Activated CD4-positive, CD25-positive, alpha-beta regulatory T cell (primary cell): Measurements from ENCODE around the gene MID1IP1.

Experiments used
- DNase-seq, 4 experiments: peaks; one replicate each; lab custom pipeline; 2025; lab: John Stamatoyannopoulos, UW

Gene MID1IP1, protein sequence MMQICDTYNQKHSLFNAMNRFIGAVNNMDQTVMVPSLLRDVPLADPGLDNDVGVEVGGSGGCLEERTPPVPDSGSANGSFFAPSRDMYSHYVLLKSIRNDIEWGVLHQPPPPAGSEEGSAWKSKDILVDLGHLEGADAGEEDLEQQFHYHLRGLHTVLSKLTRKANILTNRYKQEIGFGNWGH

DNA sequence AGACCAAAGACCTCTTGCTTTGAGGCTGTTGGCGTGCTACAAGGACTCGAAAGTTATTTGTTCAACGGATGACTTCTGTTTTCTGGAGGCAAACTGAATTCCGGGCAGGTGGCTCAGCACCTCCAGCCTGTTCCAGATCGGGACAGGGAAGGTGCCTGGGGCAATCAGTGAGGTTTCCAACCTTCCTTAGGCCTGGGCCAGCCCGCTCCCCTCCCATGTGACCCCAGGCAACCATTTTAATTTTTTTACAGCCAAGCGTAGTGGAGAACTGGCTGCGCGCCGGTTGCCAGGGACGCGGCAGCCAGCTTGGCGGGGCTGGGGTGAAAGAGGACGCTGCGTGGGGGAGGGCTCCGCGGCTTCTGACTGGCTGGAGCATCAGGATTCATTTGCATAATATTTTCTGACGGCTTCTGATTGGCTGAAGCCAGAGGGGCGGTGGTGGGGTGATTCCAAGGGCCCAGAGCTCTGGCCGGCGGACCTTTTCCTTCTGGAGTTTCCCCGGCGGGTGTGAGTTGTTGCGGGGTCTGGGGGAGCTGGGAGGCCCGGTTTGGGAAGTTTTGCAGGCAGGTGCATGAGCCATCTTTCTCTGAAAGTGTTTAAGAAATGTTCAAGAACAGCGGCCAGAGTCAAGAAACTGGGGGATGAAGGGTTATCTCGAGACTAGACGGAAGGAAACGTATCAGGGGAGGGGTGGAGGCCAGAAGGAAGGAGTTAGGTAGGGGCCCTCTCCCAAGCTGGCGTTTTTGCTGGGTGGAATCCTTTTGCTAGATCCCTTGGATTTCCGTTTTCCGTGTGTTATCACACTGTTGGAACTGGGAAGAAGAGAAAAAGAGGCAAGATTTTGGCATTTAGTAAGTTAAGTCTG lies at the start of gene MID1IP1:
Gene MID1IP1 (plus strand): TSS at position 479 of the 865 bp plus-strand sequence. CDS start 3,488 bp downstream, outside the sequence.
- peak; percentile 10 to 17 (median 11) for DNase-seq

DNA sequence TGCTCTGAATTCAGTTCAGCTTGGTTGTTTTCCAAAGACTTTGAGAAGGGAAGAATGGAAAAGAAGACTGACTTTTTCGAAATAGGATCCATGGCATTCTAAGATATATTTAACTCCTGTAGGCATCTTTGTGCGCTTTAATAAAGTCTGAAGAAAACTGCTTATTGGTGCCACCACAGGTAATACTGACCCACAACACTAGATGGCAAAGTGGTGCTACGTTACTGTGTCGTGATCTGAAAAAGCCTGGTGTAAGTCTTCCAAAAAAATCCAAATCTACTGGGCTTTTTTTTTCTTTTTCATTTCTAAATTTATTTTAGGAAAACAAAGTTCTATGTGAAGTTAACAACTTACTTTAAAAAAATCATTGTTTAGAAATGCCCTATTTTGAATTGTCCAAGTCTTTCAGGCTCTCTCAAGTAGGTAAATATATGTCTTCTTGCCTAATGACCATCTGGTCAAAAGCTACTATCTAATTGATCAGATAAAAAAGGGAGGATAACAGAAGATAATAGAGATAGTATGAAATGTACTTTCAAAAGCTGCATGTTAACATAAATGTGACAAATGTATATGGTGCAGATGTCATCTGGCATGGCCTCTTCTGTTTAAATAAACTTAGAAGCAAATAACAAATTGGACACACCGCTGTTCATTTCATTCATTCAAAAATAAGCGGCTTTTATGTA lies 47.0 kb upstream of the MID1IP1 start:
- DNase-seq: peak in 1 of 4 experiments; percentile 0

DNA sequence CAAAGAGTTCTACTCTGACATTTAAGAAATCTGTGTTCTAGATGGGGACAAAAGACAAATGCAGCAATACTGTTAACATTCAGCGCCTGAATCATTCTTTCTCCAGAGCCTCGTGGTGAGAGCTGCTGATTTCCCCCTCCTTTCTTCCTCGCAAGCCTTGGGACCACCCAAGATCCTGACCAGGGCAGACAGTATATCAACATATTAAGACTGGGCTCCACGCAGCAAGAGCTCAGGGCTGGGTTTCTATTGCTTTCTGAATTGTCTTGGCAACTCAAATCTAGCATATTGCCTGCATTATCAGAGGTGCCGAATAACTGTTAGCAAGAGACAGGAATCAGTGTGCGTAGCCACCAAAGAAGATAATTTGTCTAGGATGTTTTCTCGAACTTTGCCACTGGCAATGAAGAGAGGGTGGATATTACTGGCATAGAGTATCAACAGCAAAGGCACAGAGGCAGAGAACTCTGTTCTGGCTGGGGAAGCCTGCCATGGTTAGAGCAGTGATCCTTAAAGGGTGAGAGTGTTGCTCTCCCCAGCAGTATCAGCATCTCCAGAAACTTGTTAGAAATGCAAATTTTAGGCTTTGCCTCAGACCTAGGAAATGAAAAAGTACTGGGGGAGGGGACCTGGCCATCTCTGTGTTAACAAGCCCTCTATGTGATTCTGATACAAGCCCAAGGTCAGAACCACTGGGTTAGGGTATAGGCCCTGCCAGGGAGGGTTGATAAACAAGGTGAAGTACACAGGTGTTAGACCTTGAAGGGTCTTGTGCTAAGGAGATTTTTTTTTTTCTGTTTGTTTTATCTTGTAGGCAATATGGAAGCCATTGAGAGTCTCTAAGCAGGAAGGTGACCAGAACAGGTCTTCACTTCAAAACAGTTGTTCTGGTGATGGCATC lies 46.2 kb upstream of the MID1IP1 start:
- no peak for DNase-seq

DNA sequence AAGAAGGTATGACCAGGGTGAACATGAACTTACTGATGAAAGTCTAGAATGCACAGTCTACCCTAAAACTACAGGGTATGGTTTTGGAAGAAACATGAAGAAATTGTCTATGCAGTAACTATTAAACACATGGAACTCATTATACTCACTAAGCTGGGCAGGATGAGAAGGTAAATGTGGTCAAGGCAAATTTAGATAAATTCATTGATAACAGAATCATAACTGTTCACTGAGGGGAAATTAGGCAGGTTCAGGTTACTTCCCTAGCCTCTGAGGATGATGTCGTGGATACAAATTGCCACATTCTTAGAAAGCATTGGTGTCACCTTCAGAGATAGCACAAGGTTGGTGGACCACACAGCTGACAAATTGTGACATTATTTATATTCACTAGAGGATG lies 40.4 kb upstream of the MID1IP1 start:
- no peak for DNase-seq

DNA sequence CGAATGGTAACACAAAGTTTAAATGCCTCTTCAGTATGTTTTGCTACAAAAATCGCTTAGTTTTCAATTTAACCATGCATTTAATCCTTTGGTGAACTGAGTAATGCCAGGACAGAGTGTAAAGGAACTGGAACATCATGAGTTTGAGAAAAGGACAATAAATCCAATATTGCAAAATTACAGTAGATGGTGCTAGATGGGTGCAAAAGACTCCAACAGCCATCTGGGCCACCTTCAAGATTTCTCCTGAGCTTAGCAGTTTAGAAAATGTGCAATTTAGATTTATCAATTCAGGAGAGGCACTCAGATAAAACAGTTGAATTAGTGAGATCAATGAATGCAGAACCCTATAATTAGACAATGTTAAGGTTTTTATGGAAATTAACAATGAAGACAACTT lies 33.2 kb upstream of the MID1IP1 start:
- no peak for DNase-seq

DNA sequence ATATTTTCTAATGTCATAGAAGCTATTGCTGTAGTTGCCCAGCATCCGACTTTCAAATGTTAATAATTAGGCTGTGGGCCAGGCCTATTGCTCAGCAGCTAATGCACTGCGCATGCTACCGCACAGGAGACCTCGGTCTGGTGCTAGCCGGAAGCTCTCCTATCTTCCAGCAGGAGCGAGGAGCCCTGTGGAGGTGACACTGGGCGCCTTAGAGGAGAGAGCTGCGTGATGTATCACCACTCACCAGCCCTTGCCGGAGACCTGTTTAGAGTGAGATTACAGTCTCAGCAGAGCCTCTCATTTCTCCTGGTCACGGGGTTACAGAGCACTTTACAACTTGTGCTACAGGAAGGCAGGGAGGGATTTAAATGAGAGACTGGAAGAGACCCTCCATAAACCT lies 31.1 kb upstream of the MID1IP1 start:
- no peak for DNase-seq

DNA sequence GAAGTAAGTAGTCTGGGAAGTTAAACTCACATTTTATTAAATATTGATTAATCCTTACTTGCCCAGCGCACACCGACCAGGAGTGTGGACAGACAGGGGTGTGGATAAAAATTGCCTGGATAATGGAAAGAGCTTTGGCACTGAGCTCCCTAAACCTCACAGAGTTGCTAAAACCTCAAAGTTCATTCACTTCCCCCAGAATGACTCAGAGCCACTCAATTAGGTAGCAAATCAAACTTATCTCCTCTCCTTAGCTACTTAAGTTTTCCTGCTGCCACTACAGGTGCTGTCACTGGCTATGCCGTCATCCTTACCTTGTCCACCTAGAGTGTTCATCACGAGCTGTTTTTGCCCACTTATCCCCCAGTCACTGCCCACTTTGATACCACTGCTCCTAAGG lies 27.0 kb upstream of the MID1IP1 start:
- no peak for DNase-seq

DNA sequence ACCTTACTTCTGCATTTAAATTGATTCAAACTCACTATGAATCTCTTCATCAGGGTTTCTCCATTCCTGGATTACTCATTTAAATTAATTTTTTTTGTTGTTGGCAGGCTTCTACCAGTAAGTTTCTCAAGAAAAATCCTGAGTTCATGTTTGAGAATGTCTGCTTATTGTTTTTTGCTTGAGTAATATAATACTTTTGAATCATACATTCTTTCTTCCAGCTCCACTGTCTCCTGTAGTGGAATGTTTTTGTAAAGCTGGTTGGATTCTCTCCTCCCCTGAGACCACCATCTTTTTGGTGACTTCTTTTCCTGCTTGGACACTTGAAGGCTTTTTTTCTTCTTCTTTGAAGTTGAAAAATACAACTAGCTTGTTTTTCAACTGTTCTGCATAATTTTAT lies 4.3 kb upstream of the MID1IP1 start:
- DNase-seq: no peak

DNA sequence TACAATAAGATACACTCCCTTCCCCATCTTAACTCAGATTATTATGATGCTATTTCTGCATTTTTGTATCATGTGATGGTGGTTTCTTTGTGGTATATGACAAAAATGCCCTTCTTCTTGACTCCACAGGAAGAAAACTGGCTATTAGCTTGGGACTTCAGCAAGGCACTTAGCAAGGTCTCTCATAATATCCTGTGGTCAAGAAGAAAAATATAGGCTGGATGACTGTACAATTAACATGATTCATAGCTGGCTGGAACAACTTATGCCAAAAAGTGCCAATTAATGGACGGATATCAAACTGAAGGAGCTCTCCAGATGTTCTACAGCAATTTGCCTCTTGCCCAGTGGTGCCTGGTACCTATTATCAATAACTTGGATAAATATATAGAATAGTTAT lies 2.3 kb upstream of the MID1IP1 start:
- no peak for DNase-seq

DNA sequence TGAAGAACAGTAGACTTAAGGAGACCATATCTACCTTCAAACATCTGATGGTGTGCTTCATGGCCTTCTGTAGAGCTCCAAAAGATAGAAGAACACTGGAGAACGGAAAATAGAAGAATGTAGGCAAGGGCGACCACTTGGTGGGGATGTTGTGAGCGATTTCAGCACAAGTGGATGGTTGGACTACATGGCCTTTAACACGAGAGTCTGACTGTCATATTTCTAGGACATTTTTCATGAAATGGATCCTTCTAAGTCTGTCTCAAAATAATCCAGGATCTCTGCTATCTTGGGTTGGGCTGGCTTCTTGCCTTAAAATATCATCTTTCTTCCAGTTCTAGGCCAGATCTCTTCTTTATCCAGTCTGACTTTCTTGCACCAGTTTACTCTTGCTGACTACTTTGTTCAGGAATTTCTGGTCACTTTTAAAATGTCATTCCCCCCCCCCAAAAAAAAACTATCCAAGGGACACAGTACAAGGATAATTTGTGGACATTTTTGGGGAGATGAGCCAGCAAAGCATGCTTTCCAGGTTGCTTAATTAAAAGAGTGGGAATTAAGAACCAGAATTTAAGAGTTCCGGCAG lies 1.2 kb upstream of the MID1IP1 start:
- no peak for DNase-seq

DNA sequence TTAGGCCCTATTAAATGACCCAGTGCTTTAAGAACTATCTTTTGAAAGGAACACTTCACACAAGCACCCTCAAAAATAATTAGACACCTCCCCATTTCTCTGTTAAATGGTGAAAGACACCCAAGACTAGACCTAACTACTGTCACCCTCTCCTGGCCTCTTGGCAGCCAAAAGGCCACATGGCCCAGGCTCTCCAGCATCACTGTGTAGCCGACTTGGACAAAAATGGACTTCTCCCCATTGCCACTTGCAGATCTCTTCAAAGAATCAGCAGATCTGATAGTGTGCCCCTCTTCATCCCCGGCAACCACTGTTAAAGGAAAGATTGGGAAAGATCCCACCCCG lies 2.0 kb downstream of the MID1IP1 start:
- DNase-seq: peak in 1 of 4 experiments; percentile 1

DNA sequence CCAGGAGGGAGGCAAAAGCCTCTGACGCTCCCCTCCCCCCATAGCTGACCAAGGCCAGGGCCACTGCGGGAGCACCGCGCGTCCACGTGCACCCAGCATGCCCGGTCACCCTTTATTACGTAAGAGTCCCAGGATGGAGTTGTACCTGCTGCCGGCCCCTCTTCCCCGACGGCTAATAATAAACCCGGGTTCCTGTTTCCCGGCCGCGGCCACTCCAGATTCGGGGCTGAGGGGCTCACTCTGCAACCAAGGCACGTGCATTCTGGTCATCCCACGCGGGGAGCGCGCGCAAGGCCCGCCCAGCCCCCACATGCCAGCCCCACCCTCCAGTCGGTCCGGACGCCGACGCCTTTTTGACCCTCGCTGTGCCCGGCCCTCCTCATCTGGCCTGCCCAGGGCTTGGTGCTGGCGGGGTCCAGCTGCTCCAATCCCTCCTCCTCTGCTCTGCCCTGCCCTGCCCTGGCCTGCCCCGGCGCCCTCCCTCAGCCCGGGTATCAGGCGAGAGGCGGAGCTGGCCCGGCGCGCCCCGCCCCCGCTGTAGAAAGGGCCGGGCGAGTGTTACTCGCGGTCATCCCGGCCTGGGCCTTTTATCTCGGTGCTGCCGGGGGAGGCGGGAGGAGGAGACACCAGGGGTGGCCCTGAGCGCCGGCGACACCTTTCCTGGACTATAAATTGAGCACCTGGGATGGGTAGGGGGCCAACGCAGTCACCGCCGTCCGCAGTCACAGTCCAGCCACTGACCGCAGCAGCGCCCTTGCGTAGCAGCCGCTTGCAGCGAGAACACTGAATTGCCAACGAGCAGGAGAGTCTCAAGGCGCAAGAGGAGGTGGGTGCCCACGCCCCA lies 2.6 kb downstream of the MID1IP1 start:
- peak; percentile 7 to 26 (median 15) for DNase-seq

DNA sequence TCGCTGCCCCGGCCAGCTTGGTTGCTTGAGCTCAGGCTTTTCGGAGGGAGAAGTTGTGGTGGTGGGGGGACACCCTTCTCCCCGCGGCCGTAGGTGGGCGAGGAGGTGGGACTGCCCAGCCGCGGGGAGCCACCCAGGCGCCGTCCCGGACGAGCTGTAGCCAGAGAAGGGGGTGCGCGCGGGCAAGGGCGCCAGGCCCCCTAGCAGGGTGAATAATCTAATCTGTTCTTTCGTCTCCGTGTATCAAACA lies 3.1 kb downstream of the MID1IP1 start:
- DNase-seq: no peak

DNA sequence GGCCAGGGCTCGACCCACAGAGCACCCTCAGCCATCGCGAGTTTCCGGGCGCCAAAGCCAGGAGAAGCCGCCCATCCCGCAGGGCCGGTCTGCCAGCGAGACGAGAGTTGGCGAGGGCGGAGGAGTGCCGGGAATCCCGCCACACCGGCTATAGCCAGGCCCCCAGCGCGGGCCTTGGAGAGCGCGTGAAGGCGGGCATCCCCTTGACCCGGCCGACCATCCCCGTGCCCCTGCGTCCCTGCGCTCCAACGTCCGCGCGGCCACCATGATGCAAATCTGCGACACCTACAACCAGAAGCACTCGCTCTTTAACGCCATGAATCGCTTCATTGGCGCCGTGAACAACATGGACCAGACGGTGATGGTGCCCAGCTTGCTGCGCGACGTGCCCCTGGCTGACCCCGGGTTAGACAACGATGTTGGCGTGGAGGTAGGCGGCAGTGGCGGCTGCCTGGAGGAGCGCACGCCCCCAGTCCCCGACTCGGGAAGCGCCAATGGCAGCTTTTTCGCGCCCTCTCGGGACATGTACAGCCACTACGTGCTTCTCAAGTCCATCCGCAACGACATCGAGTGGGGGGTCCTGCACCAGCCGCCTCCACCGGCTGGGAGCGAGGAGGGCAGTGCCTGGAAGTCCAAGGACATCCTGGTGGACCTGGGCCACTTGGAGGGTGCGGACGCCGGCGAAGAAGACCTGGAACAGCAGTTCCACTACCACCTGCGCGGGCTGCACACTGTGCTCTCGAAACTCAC lies 3.6 kb downstream of the MID1IP1 start:
- peak; percentile 2 to 8 (median 5) for DNase-seq

DNA sequence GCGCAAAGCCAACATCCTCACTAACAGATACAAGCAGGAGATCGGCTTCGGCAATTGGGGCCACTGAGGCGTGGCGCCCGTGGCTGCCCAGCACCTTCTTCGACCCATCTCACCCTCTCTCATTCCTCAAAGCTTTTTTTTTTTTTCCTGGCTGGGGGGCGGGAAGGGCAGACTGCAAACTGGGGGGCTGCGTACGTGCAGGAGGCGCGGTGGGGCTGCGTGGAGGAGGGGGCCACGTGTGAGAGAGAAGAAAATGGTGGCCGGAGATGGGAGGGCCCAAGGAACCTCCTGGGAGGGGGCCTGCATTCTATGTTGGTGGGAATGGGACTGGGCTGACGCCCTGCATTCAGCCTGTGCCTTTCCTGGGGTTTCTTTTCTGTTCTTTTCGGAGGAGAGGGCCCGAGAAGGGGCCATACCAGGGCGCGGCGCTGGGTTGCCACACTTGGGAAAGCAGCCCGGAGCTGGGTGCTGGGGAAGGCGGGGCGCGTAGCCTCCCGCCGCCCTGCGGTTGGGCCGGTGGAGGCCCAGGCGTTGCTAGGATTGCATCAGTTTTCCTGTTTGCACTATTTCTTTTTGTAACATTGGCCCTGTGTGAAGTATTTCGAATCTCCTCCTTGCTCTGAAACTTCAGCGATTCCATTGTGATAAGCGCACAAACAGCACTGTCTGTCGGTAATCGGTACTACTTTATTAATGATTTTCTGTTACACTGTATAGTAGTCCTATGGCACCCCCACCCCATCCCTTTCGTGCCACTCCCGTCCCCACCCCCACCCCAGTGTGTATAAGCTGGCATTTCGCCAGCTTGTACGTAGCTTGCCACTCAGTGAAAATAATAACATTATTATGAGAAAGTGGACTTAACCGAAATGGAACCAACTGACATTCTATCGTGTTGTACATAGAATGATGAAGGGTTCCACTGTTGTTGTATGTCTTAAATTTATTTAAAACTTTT lies 4.5 kb downstream of the MID1IP1 start:
- DNase-seq: peak in 2 of 4 experiments; percentile 1 to 23

DNA sequence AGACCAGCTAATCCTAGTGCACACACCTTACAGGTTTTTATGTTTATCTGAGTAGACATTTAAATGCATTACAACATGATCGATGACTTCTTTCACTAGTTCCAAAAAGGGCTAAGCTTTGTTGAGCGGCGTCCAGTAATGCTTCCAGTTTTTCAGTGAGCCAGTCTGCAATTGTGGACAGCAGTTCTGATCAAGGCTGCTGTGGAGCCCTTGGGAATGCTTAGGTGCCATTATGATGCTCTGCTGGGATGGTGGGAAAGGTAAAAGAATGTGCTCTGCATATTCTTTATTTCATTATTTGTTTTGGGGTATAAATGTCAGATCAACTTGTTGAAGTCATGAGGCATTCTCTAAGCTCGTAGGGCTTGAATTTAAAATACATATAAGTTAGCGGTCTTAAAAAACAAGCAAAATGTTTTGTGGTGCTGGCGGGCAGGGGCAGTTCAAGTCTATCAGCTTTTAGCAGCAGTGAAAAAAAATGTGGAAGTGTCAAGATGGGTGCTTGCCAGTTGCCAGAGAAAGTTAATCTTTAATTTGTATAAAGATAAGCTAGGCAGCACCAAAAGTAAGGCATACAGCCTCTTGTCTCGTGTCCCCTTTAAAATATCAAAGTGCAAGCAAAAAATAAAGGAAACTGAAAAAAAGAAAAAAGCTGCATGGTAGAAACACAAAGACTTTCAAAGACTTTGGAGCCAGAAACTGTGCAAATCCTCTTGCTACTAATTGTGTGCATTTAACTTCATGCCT lies 5.8 kb downstream of the MID1IP1 start:
- no peak for DNase-seq

DNA sequence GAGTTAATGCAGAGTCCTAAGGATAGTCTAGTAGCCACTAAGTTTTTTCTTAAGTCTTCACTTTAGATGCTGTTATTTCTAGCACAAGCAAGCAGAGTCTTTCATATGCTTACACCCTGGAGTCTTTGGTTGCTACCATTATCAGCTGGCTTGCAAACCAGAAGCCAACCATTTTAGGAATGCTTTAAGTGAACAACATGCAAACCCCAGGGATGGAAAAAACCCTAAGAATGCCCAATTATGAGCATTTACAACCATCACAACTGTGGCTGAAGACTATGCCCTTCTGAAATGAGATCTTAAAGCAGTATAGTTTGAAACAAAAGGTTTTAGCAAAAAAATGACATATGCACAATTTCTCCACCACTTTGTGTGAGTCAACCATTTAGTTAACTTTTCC lies 6.6 kb downstream of the MID1IP1 start:
- DNase-seq: no peak

DNA sequence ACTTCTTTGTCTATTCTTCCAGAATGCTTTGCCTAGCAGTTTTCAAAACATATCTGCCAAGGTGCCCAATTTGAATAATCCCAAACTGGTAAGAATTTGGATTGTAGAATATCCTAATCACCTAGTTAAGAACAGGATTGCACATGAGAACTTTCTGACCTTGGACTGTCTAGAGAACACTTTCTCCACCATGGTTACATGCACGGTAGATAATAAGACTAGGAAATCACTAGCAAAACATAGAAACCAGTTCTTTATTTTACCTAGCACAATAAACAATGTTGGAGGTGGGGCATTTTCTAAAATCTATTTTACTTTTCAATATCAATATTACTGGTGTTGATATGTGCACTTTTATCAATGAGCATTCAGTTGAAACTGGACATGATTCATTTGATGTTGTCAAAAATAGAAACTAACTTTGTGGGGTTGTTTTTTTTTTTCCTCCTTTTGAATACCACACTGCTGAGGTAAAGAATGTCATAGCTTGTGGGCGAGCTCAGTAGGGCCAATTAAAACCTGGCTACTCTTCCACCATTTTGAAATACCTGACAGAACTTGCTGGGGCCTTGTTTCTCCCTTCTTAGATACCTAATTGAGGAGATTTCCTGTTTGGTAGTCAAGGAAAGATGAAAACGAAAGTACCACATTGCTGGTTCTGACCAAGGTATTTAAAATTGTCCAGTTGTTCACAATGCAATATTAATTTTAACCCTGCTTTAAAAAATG lies 10.4 kb downstream of the MID1IP1 start:
- DNase-seq: no peak
